Fibroblast of the aortic adventitia (primary cell): Measurements from ENCODE around the gene SAMM50. TPM values are rescaled to one million over a fixed set of nuclear protein-coding genes. Genes with fewer than 3 reads are reported as not detected.
A peak's percentile ranks its signal among the peaks of the same experiment; 100 is the strongest.

Experiments used
- DNase-seq: peaks from one replicate; pipeline ENCODE4 v3.0.0-alpha.2; 2010; ENCODE audit warnings: low read depth
- H3K4me3 ChIP-seq: 2 replicates; pipeline ENCODE4 v1.5.1; 2011; ENCODE audit warnings: low read depth, mild to moderate bottlenecking, control low read depth, low read length, moderate library complexity
- CTCF ChIP-seq: IDR thresholded peaks from 2 replicates; pipeline ENCODE4 v1.5.1; 2011; ENCODE audit warnings: mild to moderate bottlenecking, low read length, control low read depth, inconsistent platforms; ENCODE audit not compliant: insufficient read depth
- total RNA-seq: library from RNA; depleted of rRNA; stranded (reverse); fragments of >200 nt; gene quantifications from 2 replicates; pipeline ENCODE4 v1.2.3, GENCODE V29; 2012; ENCODE audit warnings: low replicate concordance

The SAMM50 gene
- total RNA-seq, 1 donor: 54.3 TPM

- DNase-seq: no peak
- H3K4me3 ChIP-seq: no peak overlapping the region
- TF ChIP-seq CTCF: no peak
These were observed 44.1 kb downstream of the SAMM50 start for GRCh38 chr22:43999378-43999777.

- H3K4me3 ChIP-seq: no peak overlapping the region
- no peak for TF ChIP-seq CTCF
- no peak for DNase-seq
These were observed 44.9 kb downstream of the SAMM50 start for GRCh38 chr22:44000123-44000522.

GRCh38 chr22:44001521-44001920 is 46.3 kb downstream of the SAMM50 start:
- DNase-seq: no peak
- H3K4me3 ChIP-seq: no peak overlapping the region
- TF ChIP-seq CTCF: no peak

GRCh38 chr22:44002324-44002723 is 47.1 kb downstream of the SAMM50 start:
- DNase-seq: no peak
- H3K4me3 ChIP-seq: no peak overlapping the region
- TF ChIP-seq CTCF: no peak

- no peak overlapping the region for H3K4me3 ChIP-seq
These were observed 47.8 kb downstream of the SAMM50 start for GRCh38 chr22:44002997-44003396.

GRCh38 chr22:44003405-44004103 is 48.3 kb downstream of the SAMM50 start:
- no peak overlapping the region for H3K4me3 ChIP-seq
- no peak for DNase-seq
- peak; percentile 21 for TF ChIP-seq CTCF

More at GRCh38 chr22:44002997-44003396, 47.8 kb downstream of the SAMM50 start:
- DNase-seq: no peak
- TF ChIP-seq CTCF: no peak

GRCh38 chr22:44004104-44004460 is 48.8 kb downstream of the SAMM50 start:
- no peak overlapping the region for H3K4me3 ChIP-seq
- no peak for TF ChIP-seq CTCF
- DNase-seq: no peak
